Measurements from ENCODE around the gene PSME3.

PSME3 gene

GRCh38 chr17:42792545-42792944 is 40.7 kb upstream of the PSME3 start:
- TF ChIP-seq, protein P1, sequence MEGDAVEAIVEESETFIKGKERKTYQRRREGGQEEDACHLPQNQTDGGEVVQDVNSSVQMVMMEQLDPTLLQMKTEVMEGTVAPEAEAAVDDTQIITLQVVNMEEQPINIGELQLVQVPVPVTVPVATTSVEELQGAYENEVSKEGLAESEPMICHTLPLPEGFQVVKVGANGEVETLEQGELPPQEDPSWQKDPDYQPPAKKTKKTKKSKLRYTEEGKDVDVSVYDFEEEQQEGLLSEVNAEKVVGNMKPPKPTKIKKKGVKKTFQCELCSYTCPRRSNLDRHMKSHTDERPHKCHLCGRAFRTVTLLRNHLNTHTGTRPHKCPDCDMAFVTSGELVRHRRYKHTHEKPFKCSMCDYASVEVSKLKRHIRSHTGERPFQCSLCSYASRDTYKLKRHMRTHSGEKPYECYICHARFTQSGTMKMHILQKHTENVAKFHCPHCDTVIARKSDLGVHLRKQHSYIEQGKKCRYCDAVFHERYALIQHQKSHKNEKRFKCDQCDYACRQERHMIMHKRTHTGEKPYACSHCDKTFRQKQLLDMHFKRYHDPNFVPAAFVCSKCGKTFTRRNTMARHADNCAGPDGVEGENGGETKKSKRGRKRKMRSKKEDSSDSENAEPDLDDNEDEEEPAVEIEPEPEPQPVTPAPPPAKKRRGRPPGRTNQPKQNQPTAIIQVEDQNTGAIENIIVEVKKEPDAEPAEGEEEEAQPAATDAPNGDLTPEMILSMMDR (IDR thresholded peaks at IDR 0.05; ENCODE audit: insufficient read depth, low read depth, low read length, missing control alignments) = no peak
- H3K4me3 ChIP-seq (ENCODE audit: low read length) = no peak overlapping the region
- no peak for DNase-seq (ENCODE audit: low read depth)

DNA sequence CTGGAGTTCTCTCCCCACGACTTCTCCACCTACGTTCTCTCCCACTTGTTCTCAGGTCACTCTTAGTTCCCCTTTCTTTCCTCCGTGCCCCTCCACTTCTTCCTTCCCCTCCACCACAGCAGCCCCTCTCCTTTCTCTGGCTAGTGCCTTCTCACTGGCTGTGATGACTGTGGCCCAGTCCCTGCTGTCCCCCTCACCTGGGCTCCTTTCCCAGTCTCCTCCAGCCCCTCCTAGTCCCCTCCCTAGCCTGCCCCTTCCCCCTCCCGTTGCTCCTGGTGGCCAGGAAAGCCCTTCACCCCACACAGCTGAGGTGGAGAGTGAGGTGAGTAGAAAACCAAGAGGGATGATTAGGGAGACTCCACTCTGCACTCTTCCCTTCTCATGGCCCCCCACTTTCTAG is 38.1 kb upstream of the PSME3 start:
- DNase-seq (ENCODE audit: low read depth) = no peak
- no peak overlapping the region for H3K4me3 ChIP-seq (ENCODE audit: low read length)
- TF ChIP-seq, protein P1 (IDR thresholded peaks at IDR 0.05; ENCODE audit: insufficient read depth, low read depth, low read length, missing control alignments) = no peak

DNA sequence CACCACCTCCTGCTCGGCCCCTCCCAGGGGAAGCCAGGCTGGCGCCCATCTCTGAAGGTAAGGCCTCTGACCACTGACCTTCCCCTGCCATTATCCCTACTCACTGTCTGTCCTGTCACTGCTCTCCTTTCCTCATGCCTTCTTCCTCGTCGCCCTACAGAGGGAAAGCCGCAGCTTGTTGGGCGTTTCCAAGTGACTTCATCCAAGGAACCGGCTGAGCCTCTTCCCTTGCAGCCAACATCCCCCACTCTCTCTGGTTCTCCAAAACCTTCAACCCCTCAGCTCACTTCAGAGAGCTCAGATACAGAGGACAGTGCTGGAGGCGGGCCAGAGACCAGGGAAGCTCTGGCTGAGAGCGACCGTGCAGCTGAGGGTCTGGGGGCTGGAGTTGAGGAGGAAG is 37.7 kb upstream of the PSME3 start:
- peak; percentile 38 for DNase-seq (ENCODE audit: low read depth)
- TF ChIP-seq, protein P1 (IDR thresholded peaks at IDR 0.05; ENCODE audit: insufficient read depth, low read depth, low read length, missing control alignments) = no peak
- no peak overlapping the region for H3K4me3 ChIP-seq (ENCODE audit: low read length)

DNA sequence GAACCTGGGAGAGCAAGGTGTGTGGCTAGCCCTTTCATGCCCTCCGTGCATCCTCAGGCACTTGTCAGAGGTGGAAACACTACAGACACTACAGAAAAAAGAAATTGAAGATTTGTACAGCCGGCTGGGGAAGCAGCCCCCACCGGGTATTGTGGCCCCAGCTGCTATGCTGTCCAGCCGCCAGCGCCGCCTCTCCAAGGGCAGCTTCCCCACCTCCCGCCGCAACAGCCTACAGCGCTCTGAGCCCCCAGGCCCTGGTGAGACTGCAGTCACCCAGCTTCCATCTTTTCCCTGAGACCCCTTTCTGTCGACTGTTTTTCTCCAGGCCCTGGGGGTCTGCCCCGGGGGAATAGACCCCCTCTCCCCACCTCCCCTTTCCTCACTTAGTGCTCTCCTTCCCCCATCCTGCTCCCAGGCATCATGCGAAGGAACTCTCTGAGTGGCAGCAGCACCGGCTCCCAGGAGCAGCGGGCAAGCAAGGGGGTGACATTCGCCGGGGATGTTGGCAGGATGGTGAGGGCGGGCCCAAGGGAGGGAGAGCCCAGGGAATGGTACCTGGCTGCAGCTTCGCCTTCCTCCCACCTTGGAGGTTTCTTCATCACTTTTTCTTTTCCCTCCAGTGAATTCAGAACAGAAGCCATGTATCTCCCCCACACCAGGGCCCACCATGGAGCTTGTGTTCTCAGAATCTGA is 37.0 kb upstream of the PSME3 start:
- no peak for DNase-seq (ENCODE audit: low read depth)
- no peak overlapping the region for H3K4me3 ChIP-seq (ENCODE audit: low read length)
- TF ChIP-seq, protein P1 (IDR thresholded peaks at IDR 0.05; ENCODE audit: insufficient read depth, low read depth, low read length, missing control alignments) = no peak

DNA sequence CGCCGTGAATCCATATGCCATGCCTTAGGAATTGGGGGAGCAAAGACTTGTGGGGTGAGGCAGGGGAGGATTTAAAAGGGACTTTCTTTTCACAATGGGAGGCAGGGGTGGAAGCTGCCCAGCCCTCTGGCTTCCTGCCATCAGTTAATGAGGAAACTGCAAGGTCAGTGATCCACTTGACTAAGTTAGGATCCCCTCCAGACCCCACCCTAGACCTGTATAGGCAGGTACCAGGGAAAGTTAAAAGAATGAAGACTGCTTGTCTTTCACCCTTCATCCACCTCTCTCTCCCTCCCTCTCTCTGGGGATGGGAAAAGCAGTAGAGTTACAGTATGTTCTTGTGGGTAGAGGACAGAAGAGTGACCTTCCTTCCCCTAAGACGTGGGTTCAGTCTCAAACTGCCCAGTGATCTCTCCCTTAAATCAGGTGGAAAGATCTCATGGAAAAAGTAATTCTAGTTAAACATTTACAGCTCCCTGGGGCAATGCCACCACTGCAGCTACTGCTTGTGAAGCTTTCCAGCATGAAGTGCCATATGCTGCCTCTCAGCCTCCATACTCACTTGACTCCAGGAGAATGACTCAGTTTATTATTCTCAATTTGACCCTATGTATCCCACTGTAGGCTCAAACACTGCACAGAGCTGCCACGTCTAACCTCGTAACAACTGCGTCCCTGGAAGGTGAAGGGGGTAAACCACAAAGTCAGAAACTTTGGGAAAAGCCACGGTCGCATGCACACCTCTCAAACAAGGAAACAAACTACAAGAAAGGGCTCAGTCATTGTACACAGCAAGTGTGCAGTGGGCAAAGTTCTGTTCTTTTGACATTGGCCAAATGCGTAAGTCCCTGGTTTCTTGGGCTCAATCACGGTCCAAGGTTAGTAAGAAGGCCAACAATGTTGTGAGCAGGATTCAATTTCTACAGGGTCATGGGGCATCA is 35.9 kb upstream of the PSME3 start:
- DNase-seq (ENCODE audit: low read depth) = peak; percentile 47
- peak overlapping the region; percentile 85 for H3K4me3 ChIP-seq (ENCODE audit: low read length)
- TF ChIP-seq, protein P1 (IDR thresholded peaks at IDR 0.05; ENCODE audit: insufficient read depth, low read depth, low read length, missing control alignments) = no peak

DNA sequence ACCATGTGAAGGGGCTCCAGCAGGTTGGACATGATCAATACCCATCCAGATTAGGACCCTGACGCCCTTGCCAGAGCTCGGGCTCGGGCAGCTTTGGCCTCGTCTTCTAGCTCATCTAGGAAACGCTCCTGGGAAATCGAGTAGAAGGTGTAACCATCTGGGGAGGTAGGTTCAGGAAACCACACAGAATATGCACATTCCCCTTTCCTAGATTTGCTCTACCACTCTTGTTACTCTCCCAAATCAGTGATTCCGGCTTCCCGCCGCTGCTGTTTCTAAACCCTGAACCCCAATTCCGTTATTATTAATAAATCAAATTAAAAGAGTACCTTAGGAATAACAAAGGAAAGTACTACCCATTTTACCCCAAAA is 35.2 kb upstream of the PSME3 start:
- TF ChIP-seq, protein P1 (IDR thresholded peaks at IDR 0.05; ENCODE audit: insufficient read depth, low read depth, low read length, missing control alignments) = no peak
- no peak for DNase-seq (ENCODE audit: low read depth)
- H3K4me3 ChIP-seq (ENCODE audit: low read length) = peak overlapping the region; percentile 85
